ENCODE results near the gene LUC7L2. TPM values are rescaled to one million over a fixed set of nuclear protein-coding genes. Genes with fewer than 3 reads are reported as not detected.

Gene LUC7L2
- total RNA-seq, 1 donor: 48.9 TPM

DNA sequence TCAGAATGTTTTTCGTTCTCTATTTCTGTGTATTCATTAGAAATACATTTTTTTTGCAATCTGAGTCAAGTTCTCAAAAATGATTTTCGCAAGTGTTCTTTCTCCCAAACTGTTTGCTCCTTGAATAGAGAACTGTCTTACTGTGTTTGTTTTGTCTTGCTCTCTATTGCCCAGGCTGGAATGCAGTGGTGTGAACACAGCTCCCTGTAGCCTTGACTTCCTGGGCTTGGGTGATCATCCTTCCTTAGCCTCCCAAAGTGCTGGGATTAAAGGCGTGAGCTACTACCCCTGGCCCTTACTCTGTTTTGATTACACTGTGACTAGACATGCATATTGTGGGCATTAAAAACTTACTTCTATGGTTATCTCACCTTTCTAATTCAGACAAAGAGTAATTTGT is 56.7 kb downstream of the LUC7L2 start:
- Histone ChIP-seq H2AFZ (ENCODE audit: low read length) (no peak overlapping the region), H3K9me3 (ENCODE audit: low read depth, low read length) (no peaks in the 10 kb centered on the region), H3K4me2 (ENCODE audit: insufficient read depth, low read length) (no peak overlapping the region), H4K20me1 (ENCODE audit: insufficient read depth, low read length) (no peaks in the 10 kb centered on the region), H3K79me2 (ENCODE audit: insufficient read depth, low read length) (peaks cover 15% of the 10 kb centered on the region), H3K4me1 (ENCODE audit: insufficient read depth, low read length) (no peaks in the 10 kb centered on the region), H3K27me3 (ENCODE audit: insufficient read depth, low read length) (no peaks in the 10 kb centered on the region), H3K4me3 (ENCODE audit: insufficient read depth, low read length) (no peak overlapping the region), H3K36me3 (ENCODE audit: insufficient read depth, low read length) (peaks cover 83% of the 10 kb centered on the region), H3K27ac (ENCODE audit: low read depth, low read length) (no peak overlapping the region)
- DNase-seq (ENCODE audit: insufficient read length, low spot score, missing footprints): no peak
- TF ChIP-seq, protein P1, sequence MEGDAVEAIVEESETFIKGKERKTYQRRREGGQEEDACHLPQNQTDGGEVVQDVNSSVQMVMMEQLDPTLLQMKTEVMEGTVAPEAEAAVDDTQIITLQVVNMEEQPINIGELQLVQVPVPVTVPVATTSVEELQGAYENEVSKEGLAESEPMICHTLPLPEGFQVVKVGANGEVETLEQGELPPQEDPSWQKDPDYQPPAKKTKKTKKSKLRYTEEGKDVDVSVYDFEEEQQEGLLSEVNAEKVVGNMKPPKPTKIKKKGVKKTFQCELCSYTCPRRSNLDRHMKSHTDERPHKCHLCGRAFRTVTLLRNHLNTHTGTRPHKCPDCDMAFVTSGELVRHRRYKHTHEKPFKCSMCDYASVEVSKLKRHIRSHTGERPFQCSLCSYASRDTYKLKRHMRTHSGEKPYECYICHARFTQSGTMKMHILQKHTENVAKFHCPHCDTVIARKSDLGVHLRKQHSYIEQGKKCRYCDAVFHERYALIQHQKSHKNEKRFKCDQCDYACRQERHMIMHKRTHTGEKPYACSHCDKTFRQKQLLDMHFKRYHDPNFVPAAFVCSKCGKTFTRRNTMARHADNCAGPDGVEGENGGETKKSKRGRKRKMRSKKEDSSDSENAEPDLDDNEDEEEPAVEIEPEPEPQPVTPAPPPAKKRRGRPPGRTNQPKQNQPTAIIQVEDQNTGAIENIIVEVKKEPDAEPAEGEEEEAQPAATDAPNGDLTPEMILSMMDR (IDR thresholded peaks at IDR 0.05; ENCODE audit: extremely low read depth, low read depth, low read length): no peak

DNA sequence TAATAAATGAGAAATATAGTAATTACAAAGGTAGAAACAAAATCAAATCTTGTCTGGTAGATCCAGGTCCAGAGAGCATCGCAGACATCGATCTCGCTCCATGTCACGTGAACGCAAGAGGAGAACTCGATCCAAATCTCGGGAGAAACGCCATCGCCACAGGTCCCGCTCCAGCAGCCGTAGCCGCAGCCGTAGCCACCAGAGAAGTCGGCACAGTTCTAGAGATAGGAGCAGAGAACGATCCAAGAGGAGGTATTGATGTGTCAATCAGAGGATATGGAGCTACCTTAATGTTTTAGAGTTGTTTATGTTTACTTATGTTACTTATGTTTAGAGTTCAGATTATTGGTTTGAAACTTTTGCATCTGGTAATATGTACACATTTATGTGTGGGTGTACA is 57.8 kb downstream of the LUC7L2 start:
- TF ChIP-seq, protein P1 (IDR thresholded peaks at IDR 0.05; ENCODE audit: extremely low read depth, low read depth, low read length): no peak
- H3K79me2 ChIP-seq (ENCODE audit: insufficient read depth, low read length): peaks cover 15% of the 10 kb centered on the region
- H2AFZ ChIP-seq (ENCODE audit: low read length): no peak overlapping the region
- no peaks in the 10 kb centered on the region for H3K9me3 ChIP-seq (ENCODE audit: low read depth, low read length)
- H3K4me2 ChIP-seq (ENCODE audit: insufficient read depth, low read length): no peak overlapping the region
- H4K20me1 ChIP-seq (ENCODE audit: insufficient read depth, low read length): no peaks in the 10 kb centered on the region
- peaks cover 85% of the 10 kb centered on the region for H3K36me3 ChIP-seq (ENCODE audit: insufficient read depth, low read length)
- no peaks in the 10 kb centered on the region for H3K27me3 ChIP-seq (ENCODE audit: insufficient read depth, low read length)
- H3K4me3 ChIP-seq (ENCODE audit: insufficient read depth, low read length): no peak overlapping the region
- no peak for DNase-seq (ENCODE audit: insufficient read length, low spot score, missing footprints)
- no peak overlapping the region for H3K27ac ChIP-seq (ENCODE audit: low read depth, low read length)
- no peaks in the 10 kb centered on the region for H3K4me1 ChIP-seq (ENCODE audit: insufficient read depth, low read length)

DNA sequence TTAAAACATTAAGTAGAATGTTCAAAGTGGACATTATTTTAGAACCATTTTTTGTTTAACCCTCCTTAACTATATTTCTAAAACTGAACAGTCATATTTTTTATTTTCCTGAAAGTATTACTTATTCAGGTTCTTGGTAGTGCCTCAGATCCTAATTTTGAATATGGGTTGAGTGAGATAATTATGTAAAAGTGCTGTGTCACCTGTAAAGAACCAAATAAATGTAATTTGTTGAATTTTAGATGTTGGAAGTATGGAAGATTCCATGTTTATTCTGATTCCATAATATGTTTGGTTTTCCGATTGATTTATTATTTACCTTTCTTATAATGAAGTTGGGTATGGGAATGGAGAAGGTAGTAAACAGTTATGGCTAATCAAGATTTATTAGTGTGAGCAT is 61.4 kb downstream of the LUC7L2 start:
- Histone ChIP-seq H3K9me3 (ENCODE audit: low read depth, low read length) (no peaks in the 10 kb centered on the region), H3K79me2 (ENCODE audit: insufficient read depth, low read length) (peaks cover 13% of the 10 kb centered on the region), H3K4me1 (ENCODE audit: insufficient read depth, low read length) (no peaks in the 10 kb centered on the region), H3K36me3 (ENCODE audit: insufficient read depth, low read length) (peaks cover 53% of the 10 kb centered on the region), H3K27me3 (ENCODE audit: insufficient read depth, low read length) (no peaks in the 10 kb centered on the region), H3K4me3 (ENCODE audit: insufficient read depth, low read length) (no peak overlapping the region), H3K27ac (ENCODE audit: low read depth, low read length) (no peak overlapping the region), H2AFZ (ENCODE audit: low read length) (no peak overlapping the region), H4K20me1 (ENCODE audit: insufficient read depth, low read length) (no peaks in the 10 kb centered on the region), H3K4me2 (ENCODE audit: insufficient read depth, low read length) (no peak overlapping the region)
- TF ChIP-seq, protein P1 (IDR thresholded peaks at IDR 0.05; ENCODE audit: extremely low read depth, low read depth, low read length): no peak
- no peak for DNase-seq (ENCODE audit: insufficient read length, low spot score, missing footprints)

DNA sequence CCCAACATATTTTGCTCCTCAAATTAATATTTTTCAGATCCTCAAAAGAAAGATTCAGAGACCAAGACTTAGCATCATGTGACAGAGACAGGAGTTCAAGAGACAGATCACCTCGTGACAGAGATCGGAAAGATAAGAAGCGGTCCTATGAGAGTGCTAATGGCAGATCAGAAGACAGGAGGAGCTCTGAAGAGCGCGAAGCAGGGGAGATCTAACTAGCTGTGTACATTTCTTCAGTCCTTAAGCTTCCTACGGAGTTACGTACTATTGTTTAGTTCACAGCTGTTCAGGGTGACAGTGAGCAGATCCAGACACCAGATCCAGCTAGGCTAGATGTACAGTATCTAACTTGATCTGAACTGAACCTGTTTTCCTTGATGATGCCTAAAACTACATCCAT is 62.4 kb downstream of the LUC7L2 start:
- Histone ChIP-seq H3K79me2 (ENCODE audit: insufficient read depth, low read length) (peaks cover 11% of the 10 kb centered on the region), H3K36me3 (ENCODE audit: insufficient read depth, low read length) (peaks cover 44% of the 10 kb centered on the region), H3K4me1 (ENCODE audit: insufficient read depth, low read length) (no peaks in the 10 kb centered on the region), H3K27me3 (ENCODE audit: insufficient read depth, low read length) (no peaks in the 10 kb centered on the region), H3K4me2 (ENCODE audit: insufficient read depth, low read length) (no peak overlapping the region), H3K4me3 (ENCODE audit: insufficient read depth, low read length) (no peak overlapping the region), H4K20me1 (ENCODE audit: insufficient read depth, low read length) (no peaks in the 10 kb centered on the region), H3K27ac (ENCODE audit: low read depth, low read length) (no peak overlapping the region), H3K9me3 (ENCODE audit: low read depth, low read length) (no peaks in the 10 kb centered on the region), H2AFZ (ENCODE audit: low read length) (no peak overlapping the region)
- TF ChIP-seq, protein P1 (IDR thresholded peaks at IDR 0.05; ENCODE audit: extremely low read depth, low read depth, low read length): no peak
- DNase-seq (ENCODE audit: insufficient read length, low spot score, missing footprints): no peak

Measured in osteoblast (primary cell).